GM18909 (cell line): ENCODE measurements around the gene RAB29.

ENCODE experiments used
- ATAC-seq: cut with Tn5 transposase; IDR thresholded peaks from one replicate; pipeline ENCODE4 v1.9.1; 2021; ENCODE audit warnings: mild to moderate bottlenecking; ENCODE audit not compliant: unreplicated experiment, poor library complexity

Gene RAB29

DNA sequence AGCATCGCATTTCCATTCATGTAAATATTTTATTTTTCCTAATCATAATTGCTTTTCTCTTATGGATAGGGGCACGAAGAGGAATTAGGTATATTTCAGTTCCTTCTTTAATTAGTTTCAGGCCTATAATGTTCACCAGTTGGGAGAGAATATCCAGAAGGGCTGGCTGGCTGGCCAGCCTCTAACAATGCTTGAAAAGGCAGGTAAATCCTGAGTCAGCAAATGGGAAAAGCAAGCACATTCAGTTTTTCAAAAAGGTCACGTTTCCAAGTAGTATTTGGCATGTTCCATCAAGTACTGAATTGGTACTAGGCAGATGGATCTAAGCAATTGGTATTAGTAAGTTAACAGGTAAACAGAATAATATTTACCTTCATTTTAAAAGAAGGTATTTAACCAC lies 8.0 kb downstream of the RAB29 start:
- no peak for ATAC-seq

DNA sequence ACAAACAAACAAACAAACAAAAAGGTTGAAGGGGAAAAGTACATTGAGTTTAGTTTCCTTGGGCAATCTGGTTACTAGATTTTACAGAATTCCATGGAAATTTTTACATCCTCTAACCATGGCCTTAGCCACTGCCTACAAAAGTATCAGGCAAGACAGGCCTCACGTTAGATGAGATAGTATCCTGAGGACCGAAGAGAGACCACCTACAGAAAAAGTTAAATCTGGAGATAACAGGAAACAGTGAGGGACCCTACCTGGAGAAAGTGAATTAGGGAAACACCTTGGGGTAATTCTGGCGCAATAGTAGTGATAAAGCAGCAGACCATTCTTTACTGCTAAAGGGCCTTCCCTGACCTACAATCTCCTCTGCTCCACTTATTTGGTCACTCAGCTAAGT lies 8.7 kb downstream of the RAB29 start:
- no peak for ATAC-seq

GRCh38 chr1:205766038-205766437 lies 9.2 kb downstream of the RAB29 start:
- no peak for ATAC-seq

DNA sequence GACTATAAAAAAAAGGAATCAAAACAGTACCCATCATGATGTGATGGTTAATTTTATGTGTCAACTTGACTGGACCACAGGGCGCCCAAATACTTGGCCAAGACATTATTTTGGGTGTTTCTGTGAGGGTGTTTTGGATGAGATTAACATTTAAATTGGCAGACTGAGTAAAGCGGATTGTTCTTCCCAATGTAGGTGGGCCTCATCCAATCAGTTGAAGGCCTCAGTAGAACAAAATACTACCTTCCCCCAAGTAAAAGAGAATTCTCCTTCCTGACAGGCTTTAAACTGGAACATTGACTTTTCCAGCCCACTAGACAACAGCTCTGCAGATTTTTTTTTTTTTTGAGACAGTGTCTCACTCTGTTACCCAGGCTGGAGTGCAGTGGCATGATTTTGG lies 10.7 kb downstream of the RAB29 start:
- no peak for ATAC-seq

DNA sequence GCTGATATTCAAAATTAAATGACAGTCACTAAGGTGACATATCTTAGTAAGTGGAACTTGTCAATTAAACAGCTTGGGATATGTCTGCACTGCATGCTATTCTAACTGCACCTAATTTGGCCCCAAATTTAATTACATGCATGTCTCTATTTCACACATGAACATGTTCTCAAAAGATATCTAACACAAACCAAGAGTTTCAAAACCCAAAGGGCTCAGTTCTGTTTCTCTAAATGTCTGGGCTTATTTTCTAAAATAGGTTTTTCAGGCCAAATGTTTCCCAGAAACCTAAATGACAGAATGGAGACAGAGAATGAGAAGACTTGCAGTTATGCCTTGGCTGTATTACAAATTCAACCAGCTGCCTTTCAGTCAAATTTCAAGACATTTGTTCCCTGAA lies 11.3 kb downstream of the RAB29 start:
- no peak for ATAC-seq

DNA sequence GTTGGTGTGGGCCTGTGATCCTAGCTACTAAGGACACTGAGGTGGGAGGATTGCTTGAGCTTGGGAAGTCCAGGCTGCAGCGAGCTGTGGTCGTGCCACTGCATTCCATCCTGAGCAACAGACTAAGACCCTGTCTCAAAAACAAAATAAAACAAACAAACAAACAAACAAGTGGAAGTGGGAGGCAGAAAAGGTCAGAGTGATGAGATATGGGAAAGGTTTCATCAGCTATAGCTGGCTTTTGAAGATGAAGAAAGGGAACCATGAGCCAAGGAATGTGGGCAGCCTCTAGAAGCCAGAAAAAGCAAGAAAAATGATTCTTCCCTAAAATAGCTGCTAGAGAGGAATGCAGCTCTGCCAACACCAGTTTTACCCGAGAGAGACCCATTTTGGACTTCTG lies 14.7 kb downstream of the RAB29 start:
- ATAC-seq, result no peak

DNA sequence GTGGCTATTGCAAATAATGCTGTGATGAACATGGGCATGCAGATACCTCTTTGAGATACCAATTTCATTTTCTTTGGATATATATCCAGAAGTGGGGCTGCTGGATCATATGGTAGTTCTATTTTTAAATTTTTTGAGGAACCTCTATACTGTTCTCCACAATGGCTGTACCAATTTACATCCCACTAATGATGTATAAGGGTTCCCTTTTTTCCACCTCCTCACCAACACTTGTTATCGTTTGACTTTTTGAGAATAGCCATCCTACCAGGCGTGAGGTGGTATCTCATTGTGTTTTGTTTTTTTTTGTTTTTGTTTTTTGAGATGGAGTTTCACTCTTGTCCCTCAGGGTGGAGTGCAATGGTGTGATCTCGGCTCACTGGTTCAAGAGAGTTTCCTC lies 18.7 kb downstream of the RAB29 start:
- ATAC-seq, result no peak

- ATAC-seq, result no peak
These were observed 20.4 kb downstream of the RAB29 start for GRCh38 chr1:205754857-205755256.

DNA sequence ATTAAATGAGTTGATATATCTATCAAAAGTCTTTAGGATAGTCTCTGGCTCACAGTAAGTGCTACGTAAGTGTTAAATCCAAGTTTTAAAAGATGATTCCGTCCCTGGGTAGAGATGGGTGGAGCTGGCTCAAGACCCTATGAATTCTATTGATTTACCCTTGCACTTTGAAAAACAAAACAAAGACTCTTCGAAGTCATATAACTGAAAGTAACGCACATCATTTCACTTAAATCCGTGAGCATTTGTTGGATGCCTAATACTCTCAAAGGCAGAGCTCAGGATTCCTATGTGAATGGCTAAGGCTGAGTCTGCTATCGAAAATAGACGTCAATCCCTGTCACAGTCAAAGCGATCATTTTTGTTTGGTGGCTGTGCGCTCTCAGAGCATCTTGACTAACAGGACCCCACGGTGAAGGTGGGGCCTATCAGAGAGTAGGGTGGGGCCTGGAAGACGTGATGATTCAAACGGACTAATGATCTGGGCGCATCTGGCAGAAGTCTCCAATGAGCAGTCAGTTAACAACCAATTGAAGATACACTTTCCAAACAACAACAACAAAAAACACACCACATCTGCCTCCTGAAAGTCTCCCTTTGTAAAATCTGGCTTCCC lies 24.1 kb downstream of the RAB29 start:
- no peak for ATAC-seq

GRCh38 chr1:205750138-205751035 lies 24.9 kb downstream of the RAB29 start, which contains the start of gene NUCKS1:
NUCKS1 (minus strand) TSS chr1:205750182; CDS start chr1:205749973, 209 bp downstream.
- peak; percentile 79 for ATAC-seq

- ATAC-seq, result peak; percentile 84
These were observed 25.8 kb downstream of the RAB29 start for GRCh38 chr1:205749234-205750137.

DNA sequence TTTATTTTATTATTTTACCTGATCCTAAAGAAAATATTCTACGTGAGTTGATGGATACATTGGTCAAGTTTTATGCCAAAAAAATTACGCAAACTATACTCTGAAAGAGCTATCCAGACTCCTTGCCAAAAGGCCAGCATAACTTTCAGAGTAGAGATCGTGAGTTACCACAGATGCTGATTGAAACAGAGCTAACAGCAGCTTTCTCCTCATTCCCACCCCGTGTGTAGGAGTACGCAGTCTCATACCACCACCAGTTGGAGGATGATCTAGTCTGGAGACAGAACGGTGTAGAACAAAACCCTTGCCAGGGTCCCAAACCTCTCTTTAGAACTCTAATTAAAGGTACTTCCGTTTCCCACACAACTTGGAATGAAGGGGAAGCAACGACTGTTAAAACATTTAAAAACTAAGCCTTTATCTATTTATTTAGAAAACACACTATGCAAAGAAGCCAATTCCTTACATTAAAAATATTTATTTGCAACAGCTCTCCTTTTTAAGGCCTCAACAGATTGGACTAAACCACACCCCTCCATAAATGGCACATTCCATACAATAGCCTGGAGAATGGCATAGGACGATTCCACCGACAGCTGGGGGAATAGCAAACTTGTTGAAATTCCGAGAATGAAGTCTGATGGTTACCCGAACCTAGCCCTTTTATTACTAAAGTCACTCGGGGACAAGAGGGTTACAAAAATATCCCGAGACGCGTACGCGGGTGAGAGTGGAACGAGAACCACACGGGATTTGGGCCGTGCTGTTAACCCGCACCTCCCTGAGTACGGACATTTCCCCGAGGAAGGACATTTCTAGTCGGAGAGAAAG lies 26.7 kb downstream of the RAB29 start:
- ATAC-seq, result peak; percentile 15

GRCh38 chr1:205746757-205747412 lies 28.4 kb downstream of the RAB29 start:
- ATAC-seq, result no peak

GRCh38 chr1:205744403-205744802 lies 30.9 kb downstream of the RAB29 start:
- ATAC-seq, result no peak

DNA sequence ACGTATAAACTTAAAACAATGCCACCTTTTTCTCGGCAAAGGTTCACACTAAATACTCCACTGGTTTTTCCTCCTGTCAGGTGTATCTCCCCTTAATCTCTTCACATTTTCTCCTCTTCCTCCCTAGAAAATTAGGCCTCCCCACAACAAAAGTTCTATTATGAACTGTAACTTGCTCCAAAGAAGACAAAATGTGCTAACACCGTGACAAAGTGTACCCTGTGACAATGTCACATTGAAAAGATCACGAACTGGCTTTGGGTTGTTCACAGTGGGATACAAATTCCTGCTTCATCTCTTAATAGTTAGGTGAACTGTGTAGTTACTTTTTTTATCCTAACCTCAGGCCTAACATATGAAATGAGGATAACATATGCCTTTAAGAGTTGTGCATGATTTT lies 31.3 kb downstream of the RAB29 start:
- no peak for ATAC-seq

GRCh38 chr1:205741681-205742080 lies 33.6 kb downstream of the RAB29 start:
- no peak for ATAC-seq

DNA sequence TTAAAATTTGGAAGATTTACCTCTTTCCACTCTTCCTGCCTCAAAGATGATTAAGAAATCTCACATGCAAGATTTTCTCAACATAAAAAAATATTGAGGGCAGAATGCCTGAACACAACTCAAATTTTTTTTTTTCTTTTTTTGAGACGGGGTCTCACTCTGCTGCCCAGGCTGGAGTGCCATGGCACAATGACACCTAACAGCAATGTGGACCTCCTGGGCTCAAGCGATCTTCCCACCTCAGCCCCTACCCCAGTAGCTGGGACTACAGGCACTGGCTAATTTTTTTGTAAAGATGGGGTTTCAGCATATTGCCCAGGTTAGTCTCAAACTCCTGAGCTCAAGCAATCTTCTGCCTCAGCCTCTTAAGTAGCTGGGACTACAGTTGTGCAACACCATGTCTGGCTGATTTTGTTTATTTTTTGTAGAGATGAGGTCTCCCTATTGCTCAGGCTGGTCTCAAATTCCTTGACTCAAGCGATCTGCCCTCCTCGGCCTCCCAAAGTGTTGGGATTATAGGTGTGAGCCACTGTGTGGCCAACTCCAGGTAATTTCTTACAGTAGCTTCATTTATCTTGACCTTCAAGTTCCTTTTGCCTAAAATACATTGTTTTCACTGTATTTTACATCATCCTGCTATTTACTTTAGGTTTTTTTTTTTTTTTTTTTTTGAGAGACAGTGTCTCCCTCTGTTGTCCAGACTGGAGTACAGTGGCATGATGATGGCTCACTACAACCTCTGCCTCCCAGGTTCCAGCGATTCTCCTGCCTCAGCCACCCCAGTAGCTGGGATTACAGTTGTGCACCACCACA lies 35.7 kb downstream of the RAB29 start:
- ATAC-seq, result no peak

GRCh38 chr1:205735218-205735617 lies 40.1 kb downstream of the RAB29 start:
- ATAC-seq, result no peak
